Activated CD4-positive, alpha-beta T cell treated with anti-CD3 and anti-CD28 coated beads for 36 hours (primary cell): ENCODE data around the gene CAD. TPM values are rescaled to one million over a fixed set of nuclear protein-coding genes. Genes with fewer than 3 reads are reported as not detected.
"Not testable (repeated sequence)": the region's sequence is repeated elsewhere in the genome, so short reads cannot be mapped to it uniquely, and the experiment has no call there.

Source experiments
- ATAC-seq: fragments of 200-7000 bp; cut with Tn5 transposase; one replicate; pipeline ENCODE4 v1.10.0; 2021; ENCODE audit warnings: mild to moderate bottlenecking, moderate library complexity
- CTCF ChIA-PET: fragments of 350-600 bp; sonication (Branson Sonifier 250); formaldehyde crosslinking; loops from one replicate; lab custom pipeline; 2021; ENCODE audit warnings: antibody characterized with exemption; lab: Charles Lee
- POLR2A ChIA-PET: fragments of 350-600 bp; sonication (Branson Sonifier 250); formaldehyde crosslinking; loops from one replicate; lab custom pipeline; 2021; ENCODE audit warnings: antibody characterized with exemption, inconsistent platforms; lab: Charles Lee
- DNase-seq: peaks from one replicate; pipeline ENCODE4 v3.0.0-alpha.2; 2020
- H3K27ac Mint-ChIP-seq: one replicate; pipeline ENCODE4 v1.8.0; 2021; ENCODE audit warnings: mixed read lengths
- H3K27me3 Mint-ChIP-seq: one replicate; pipeline ENCODE4 v1.8.0; 2021; ENCODE audit warnings: mixed read lengths
- H3K36me3 Mint-ChIP-seq: one replicate; pipeline ENCODE4 v1.8.0; 2021; ENCODE audit warnings: low read depth, mixed read lengths
- H3K4me1 Mint-ChIP-seq: one replicate; pipeline ENCODE4 v1.8.0; 2021; ENCODE audit warnings: mixed read lengths
- H3K4me3 Mint-ChIP-seq: one replicate; pipeline ENCODE4 v1.8.0; 2021; ENCODE audit warnings: mild to moderate bottlenecking, moderate library complexity, mixed read lengths
- H3K9me3 Mint-ChIP-seq: one replicate; pipeline ENCODE4 v1.8.0; 2021; ENCODE audit warnings: low read depth, mixed read lengths
- intact Hi-C, 2 experiments: fragments of 100-400 bp; cut with DNase I in 1 of 2; cut with micrococcal nuclease in 1 of 2; formaldehyde crosslinking; loops; one replicate each; pipeline versions ENCODE4 v1.14.2 to v1.15.1; 2022 to 2024; cut with DNase I, micrococcal nuclease
- total RNA-seq, 2 experiments: library from RNA; stranded (reverse); gene quantifications; one replicate each; pipeline ENCODE4 v1.2.3, GENCODE V29; 2021

CAD gene
- total RNA-seq, 2 experiments from 2014 or later, result 107 to 147 TPM

- H3K9me3 Mint-ChIP-seq, intact Hi-C loops, DNase-seq, ATAC-seq, POLR2A ChIA-PET, H3K27ac Mint-ChIP-seq, H3K4me3 Mint-ChIP-seq, H3K36me3 Mint-ChIP-seq: not testable (repeated sequence)
- H3K4me1 Mint-ChIP-seq, result peaks cover 16% of the 10 kb centered on the region
- peaks cover 20% of the 10 kb centered on the region for H3K27me3 Mint-ChIP-seq
- CTCF ChIA-PET, result interaction anchor here (1.8 kb wide), 1 partner anchor 19 kb away, joined by 3 read pairs; no protein-coding TSS in a partner anchor
Observed at GRCh38 chr2:27268296-27268695, 51.1 kb downstream of the CAD start.

- no peak overlapping the region for H3K27ac Mint-ChIP-seq
- POLR2A ChIA-PET, result interaction anchor here (0.5 to 0.7 kb wide), 2 partner anchors 315 to 436 kb away, joined by 3 to 6 read pairs; no protein-coding TSS in a partner anchor
- intact Hi-C loops, result no loop called here
Observed at GRCh38 chr2:27270131-27270530, 53.0 kb downstream of the CAD start.

GRCh38 chr2:27270670-27271069 is 53.5 kb downstream of the CAD start:
- no peaks in the 10 kb centered on the region for H3K9me3 Mint-ChIP-seq
- ChIA-PET CTCF (interaction anchor here (0.7 to 4.2 kb wide), 5 partner anchors 11 to 181 kb away, joined by 3 to 25 read pairs (median 5); partner anchors contain the start of gene TRIM54), POLR2A (interaction anchor here (0.7 kb wide), 1 partner anchor 437 kb away, joined by 3 read pairs; no protein-coding TSS in a partner anchor)
- no peaks in the 10 kb centered on the region for H3K4me1 Mint-ChIP-seq
- H3K27ac Mint-ChIP-seq, result no peak overlapping the region
- no peaks in the 10 kb centered on the region for H3K36me3 Mint-ChIP-seq
- DNase-seq, result no peak
- intact Hi-C loops, result no loop called here
- no peak overlapping the region for H3K4me3 Mint-ChIP-seq
- no peak for ATAC-seq
- peaks cover 5% of the 10 kb centered on the region for H3K27me3 Mint-ChIP-seq

More at GRCh38 chr2:27270131-27270530, 53.0 kb downstream of the CAD start:
- peaks cover 4% of the 10 kb centered on the region for H3K4me1 Mint-ChIP-seq
- DNase-seq (no peak), ATAC-seq (no peak)
- no peaks in the 10 kb centered on the region for H3K36me3 Mint-ChIP-seq
- H3K9me3 Mint-ChIP-seq, result no peaks in the 10 kb centered on the region
- H3K27me3 Mint-ChIP-seq, result peaks cover 10% of the 10 kb centered on the region
- CTCF ChIA-PET, result interaction anchor here (0.7 to 4.2 kb wide), 4 partner anchors 10 to 33 kb away, joined by 5 to 25 read pairs (median 8); partner anchors contain the start of gene TRIM54
- H3K4me3 Mint-ChIP-seq, result no peak overlapping the region

GRCh38 chr2:27271631-27272340 is 54.6 kb downstream of the CAD start:
- DNase-seq (no peak), ATAC-seq (no peak)
- H3K9me3 Mint-ChIP-seq, result no peaks in the 10 kb centered on the region
- H3K36me3 Mint-ChIP-seq, result no peaks in the 10 kb centered on the region
- no peak overlapping the region for H3K27ac Mint-ChIP-seq
- intact Hi-C loops, result no loop called here
- POLR2A ChIA-PET, result no interaction called here
- no peak overlapping the region for H3K4me3 Mint-ChIP-seq
- CTCF ChIA-PET, result interaction anchor here (0.5 to 4.2 kb wide), 8 partner anchors 8 to 310 kb away, joined by 3 to 25 read pairs (median 3); partner anchors contain the start of gene TRIM54
- H3K4me1 Mint-ChIP-seq, result no peaks in the 10 kb centered on the region
- H3K27me3 Mint-ChIP-seq, result peaks cover 5% of the 10 kb centered on the region

GRCh38 chr2:27272537-27273522 is 55.7 kb downstream of the CAD start:
- H3K4me3 Mint-ChIP-seq, ATAC-seq, H3K9me3 Mint-ChIP-seq, H3K27ac Mint-ChIP-seq, H3K4me1 Mint-ChIP-seq, H3K27me3 Mint-ChIP-seq, DNase-seq, intact Hi-C loops, H3K36me3 Mint-ChIP-seq: not testable (repeated sequence)
- POLR2A ChIA-PET, result interaction anchor here (0.6 kb wide), 1 partner anchor 182 kb away, joined by 4 read pairs; no protein-coding TSS in a partner anchor
- CTCF ChIA-PET, result interaction anchor here (0.6 to 4.2 kb wide), 9 partner anchors 9 to 311 kb away, joined by 3 to 25 read pairs (median 3); partner anchors contain the start of gene TRIM54

- Mint-ChIP-seq H3K4me1 (peaks cover 4% of the 10 kb centered on the region), H3K36me3 (no peaks in the 10 kb centered on the region), H3K27me3 (peaks cover 11% of the 10 kb centered on the region), H3K4me3 (no peak within 1 kb of the TSS), H3K27ac (no peak within 1 kb of the TSS), H3K9me3 (no peaks in the 10 kb centered on the region)
- ChIA-PET POLR2A (no interaction called here), CTCF (interaction anchor here (0.7 to 1.2 kb wide), 4 partner anchors 10 to 408 kb away, joined by 3 to 4 read pairs (median 3); no protein-coding TSS in a partner anchor)
- intact Hi-C loops, result no loop called here
- no peak for DNase-seq
- no peak for ATAC-seq
Observed at GRCh38 chr2:27275211-27276150, 58.3 kb downstream of the CAD start, which contains the start of gene DNAJC5G. TSS of gene DNAJC5G (plus strand) at chr2:27275433. CDS start at chr2:27276729, 1,296 bp downstream.

GRCh38 chr2:27278010-27278409 is 60.8 kb downstream of the CAD start:
- intact Hi-C loops, result no loop called here
- no peak for DNase-seq
- peaks cover 13% of the 10 kb centered on the region for H3K27me3 Mint-ChIP-seq
- H3K4me3 Mint-ChIP-seq, result no peak overlapping the region
- ChIA-PET CTCF (interaction anchor here (0.7 to 3.8 kb wide), 4 partner anchors 10 to 316 kb away, joined by 3 to 32 read pairs (median 13); no protein-coding TSS in a partner anchor), POLR2A (no interaction called here)
- H3K36me3 Mint-ChIP-seq, result no peaks in the 10 kb centered on the region
- H3K9me3 Mint-ChIP-seq, result no peaks in the 10 kb centered on the region
- no peak overlapping the region for H3K27ac Mint-ChIP-seq
- H3K4me1 Mint-ChIP-seq, result peaks cover 4% of the 10 kb centered on the region
- ATAC-seq, result no peak

GRCh38 chr2:27280826-27281225 is 63.7 kb downstream of the CAD start:
- DNase-seq, result no peak
- no peaks in the 10 kb centered on the region for H3K36me3 Mint-ChIP-seq
- peaks cover 15% of the 10 kb centered on the region for H3K27me3 Mint-ChIP-seq
- H3K27ac Mint-ChIP-seq, result no peak overlapping the region
- no peaks in the 10 kb centered on the region for H3K9me3 Mint-ChIP-seq
- ATAC-seq, result no peak
- intact Hi-C loops, result loop anchor here (1.0 to 2.0 kb wide), 6 partner anchors 18 to 320 kb away; partner anchors contain the start of gene SLC30A3 (in 1 of the 2)
- CTCF ChIA-PET, result interaction anchor here (0.7 to 5.6 kb wide), 15 partner anchors 8 to 319 kb away, joined by 3 to 82 read pairs (median 12); partner anchors contain the start of gene SLC30A3
- POLR2A ChIA-PET, result interaction anchor here (0.6 kb wide), 1 partner anchor 139 kb away, joined by 3 read pairs; no protein-coding TSS in a partner anchor
- H3K4me1 Mint-ChIP-seq, result peaks cover 4% of the 10 kb centered on the region
- no peak overlapping the region for H3K4me3 Mint-ChIP-seq

- CTCF ChIA-PET, result interaction anchor here (0.7 to 5.6 kb wide), 13 partner anchors 9 to 182 kb away, joined by 3 to 82 read pairs (median 12); partner anchors contain the start of genes MPV17 and SLC30A3
- no peak for DNase-seq
- intact Hi-C loops, result loop anchor here in 1 of 2 experiments (2.0 kb wide), 1 partner anchor 113 kb away; no protein-coding TSS in a partner anchor
- Mint-ChIP-seq H3K9me3 (no peaks in the 10 kb centered on the region), H3K36me3 (no peaks in the 10 kb centered on the region), H3K27me3 (peaks cover 15% of the 10 kb centered on the region), H3K4me1 (peaks cover 4% of the 10 kb centered on the region), H3K27ac (no peak overlapping the region), H3K4me3 (no peak overlapping the region)
- ATAC-seq, result no peak
- POLR2A ChIA-PET, result interaction anchor here (1.0 kb wide), 1 partner anchor 11 kb away, joined by 3 read pairs; no protein-coding TSS in a partner anchor
Observed at GRCh38 chr2:27281442-27281841, 64.3 kb downstream of the CAD start.
